Mammary epithelial cell (primary cell): Measurements from ENCODE around the gene ANKRD11.

Source experiments
- EZH2 ChIP-seq: IDR thresholded peaks from 2 replicates; pipeline ENCODE4 v1.6.1; 2012; ENCODE audit warnings: low read length, inconsistent platforms, borderline replicate concordance
- TF ChIP-seq, protein P1 (sequence below), 2 donors: IDR thresholded peaks in 1 of 2; conservative IDR thresholded peaks in 1 of 2; 2 replicates each; pipeline ENCODE4 v1.5.1; 2011 to 2012; ENCODE audit warnings: inconsistent platforms in 2 of 2, low read length in 2 of 2, mild to moderate bottlenecking in 2 of 2, control low read depth in 1 of 2, low read depth in 1 of 2; ENCODE audit not compliant: insufficient read depth in 1 of 2; ENCODE audit errors: extremely low read depth in 1 of 2

DNA sequence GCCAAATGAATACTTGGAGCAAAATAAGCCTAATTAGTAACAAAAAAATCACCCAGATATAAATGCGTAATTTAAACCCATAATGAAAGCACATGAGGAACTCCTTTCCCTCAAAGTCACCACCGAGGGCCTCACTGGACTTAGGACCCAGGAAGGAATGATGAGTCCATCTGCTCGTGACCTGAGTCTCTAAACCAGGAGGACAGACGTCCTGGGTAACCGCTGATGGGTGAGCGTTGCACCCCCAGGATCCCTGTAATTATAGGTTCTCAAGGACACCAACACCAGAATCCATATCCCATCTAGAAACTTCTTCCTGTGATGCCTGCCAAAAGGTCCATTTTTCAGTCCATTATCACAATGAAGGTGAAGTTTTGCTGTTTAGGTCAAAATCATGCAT lies 151.5 kb downstream of the ANKRD11 start:
- TF ChIP-seq, protein P1, sequence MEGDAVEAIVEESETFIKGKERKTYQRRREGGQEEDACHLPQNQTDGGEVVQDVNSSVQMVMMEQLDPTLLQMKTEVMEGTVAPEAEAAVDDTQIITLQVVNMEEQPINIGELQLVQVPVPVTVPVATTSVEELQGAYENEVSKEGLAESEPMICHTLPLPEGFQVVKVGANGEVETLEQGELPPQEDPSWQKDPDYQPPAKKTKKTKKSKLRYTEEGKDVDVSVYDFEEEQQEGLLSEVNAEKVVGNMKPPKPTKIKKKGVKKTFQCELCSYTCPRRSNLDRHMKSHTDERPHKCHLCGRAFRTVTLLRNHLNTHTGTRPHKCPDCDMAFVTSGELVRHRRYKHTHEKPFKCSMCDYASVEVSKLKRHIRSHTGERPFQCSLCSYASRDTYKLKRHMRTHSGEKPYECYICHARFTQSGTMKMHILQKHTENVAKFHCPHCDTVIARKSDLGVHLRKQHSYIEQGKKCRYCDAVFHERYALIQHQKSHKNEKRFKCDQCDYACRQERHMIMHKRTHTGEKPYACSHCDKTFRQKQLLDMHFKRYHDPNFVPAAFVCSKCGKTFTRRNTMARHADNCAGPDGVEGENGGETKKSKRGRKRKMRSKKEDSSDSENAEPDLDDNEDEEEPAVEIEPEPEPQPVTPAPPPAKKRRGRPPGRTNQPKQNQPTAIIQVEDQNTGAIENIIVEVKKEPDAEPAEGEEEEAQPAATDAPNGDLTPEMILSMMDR (conservative IDR thresholded peaks at IDR 0.05 in 1 of 2, IDR thresholded peaks at IDR 0.05 in 1 of 2; ENCODE audit: extremely low read depth in 1 of 2, insufficient read depth in 1 of 2, low read depth in 1 of 2, low read length in 2 of 2), result no peak
- TF ChIP-seq EZH2, result no peak
